ENCODE data around the gene RPL36. TPM values are rescaled to one million over a fixed set of nuclear protein-coding genes. Genes with fewer than 3 reads are reported as not detected.

The RPL36 gene
- 984 TPM for total RNA-seq
- 1,000 to 10,000 TPM; 1,952 to 2,703 (median 2,229) TPM for polyA plus RNA-seq

GRCh38 chr19:5690125-5690954 lies at the start of gene RPL36:
Gene RPL36, plus strand, starts transcription at chr19:5690295. Its CDS starts 213 bp downstream, at chr19:5690508.
- peaks cover 0 to 55% (median 16%) of the 10 kb centered on the region in 4 donors for H3K4me1 Mint-ChIP-seq
- peaks cover 36% of the 10 kb centered on the region for H3K4me1 ChIP-seq (ENCODE audit: control insufficient read depth, insufficient read depth, low read length, poor library complexity, severe bottlenecking)
- H3K36me3 ChIP-seq (ENCODE audit: control insufficient read depth, insufficient read depth, low read length): peaks cover 31% of the 10 kb centered on the region
- H3K27me3 ChIP-seq (ENCODE audit: control insufficient read depth, insufficient read depth, low read length): no peaks in the 10 kb centered on the region
- H3K9me3 ChIP-seq (ENCODE audit: control insufficient read depth in 2 of 2, low read length in 2 of 2): no peaks in the 10 kb centered on the region
- peak within 1 kb of the TSS; percentile 85 to 96 (median 94) for H3K4me3 Mint-ChIP-seq
- ATAC-seq (ENCODE audit: low read depth in 2 of 2) (peak; percentile 68 to 71), DNase-seq (peak; percentile 96 to 98 (median 97))
- peak within 1 kb of the TSS; percentile 91 for H3K27ac ChIP-seq (ENCODE audit: insufficient read depth, low read length, poor library complexity, severe bottlenecking)
- H3K9me3 Mint-ChIP-seq: peaks cover 0 to 2% (median 0%) of the 10 kb centered on the region in 7 donors
- H3K36me3 Mint-ChIP-seq: peaks cover 8% of the 10 kb centered on the region
- peak within 1 kb of the TSS; percentile 95 to 98 (median 97) for H3K27ac Mint-ChIP-seq
- H3K4me3 ChIP-seq (ENCODE audit: low read depth, low read length): peak within 1 kb of the TSS; percentile 65
- H3K27me3 Mint-ChIP-seq: peaks cover 10% of the 10 kb centered on the region

GRCh38 chr19:5641171-5641570 lies 48.9 kb upstream of the RPL36 start:
- H3K27me3 ChIP-seq (ENCODE audit: control insufficient read depth, insufficient read depth, low read length): no peaks in the 10 kb centered on the region
- DNase-seq (no peak), ATAC-seq (ENCODE audit: low read depth in 2 of 2) (no peak)
- no peaks in the 10 kb centered on the region for H3K4me1 ChIP-seq (ENCODE audit: control insufficient read depth, insufficient read depth, low read length, poor library complexity, severe bottlenecking)
- H3K27ac Mint-ChIP-seq: peak overlapping the region in 1 of 3 donors; percentile 89
- no peaks in the 10 kb centered on the region for H3K9me3 Mint-ChIP-seq
- H3K27ac ChIP-seq (ENCODE audit: insufficient read depth, low read length, poor library complexity, severe bottlenecking): no peak overlapping the region
- H3K9me3 ChIP-seq (ENCODE audit: control insufficient read depth in 2 of 2, low read length in 2 of 2): no peaks in the 10 kb centered on the region
- H3K4me3 ChIP-seq (ENCODE audit: low read depth, low read length): no peak overlapping the region
- peak overlapping the region in 1 of 4 donors; percentile 1 for H3K4me3 Mint-ChIP-seq
- H3K4me1 Mint-ChIP-seq: peaks cover 0 to 51% (median 36%) of the 10 kb centered on the region in 4 donors
- H3K36me3 ChIP-seq (ENCODE audit: control insufficient read depth, insufficient read depth, low read length): peaks cover 58% of the 10 kb centered on the region
- peaks cover 30% of the 10 kb centered on the region for H3K36me3 Mint-ChIP-seq
- H3K27me3 Mint-ChIP-seq: no peaks in the 10 kb centered on the region

GRCh38 chr19:5642204-5642603 lies 47.9 kb upstream of the RPL36 start:
- no peak overlapping the region for H3K4me3 ChIP-seq (ENCODE audit: low read depth, low read length)
- peaks cover 0 to 58% (median 39%) of the 10 kb centered on the region in 4 donors for H3K4me1 Mint-ChIP-seq
- H3K36me3 ChIP-seq (ENCODE audit: control insufficient read depth, insufficient read depth, low read length): peaks cover 65% of the 10 kb centered on the region
- DNase-seq (no peak), ATAC-seq (ENCODE audit: low read depth in 2 of 2) (no peak)
- H3K27me3 ChIP-seq (ENCODE audit: control insufficient read depth, insufficient read depth, low read length): no peaks in the 10 kb centered on the region
- H3K4me3 Mint-ChIP-seq: no peak overlapping the region
- H3K4me1 ChIP-seq (ENCODE audit: control insufficient read depth, insufficient read depth, low read length, poor library complexity, severe bottlenecking): no peaks in the 10 kb centered on the region
- no peak overlapping the region for H3K27ac Mint-ChIP-seq
- H3K9me3 ChIP-seq (ENCODE audit: control insufficient read depth in 2 of 2, low read length in 2 of 2): no peaks in the 10 kb centered on the region
- H3K9me3 Mint-ChIP-seq: no peaks in the 10 kb centered on the region
- H3K27ac ChIP-seq (ENCODE audit: insufficient read depth, low read length, poor library complexity, severe bottlenecking): no peak overlapping the region
- H3K36me3 Mint-ChIP-seq: peaks cover 40% of the 10 kb centered on the region
- H3K27me3 Mint-ChIP-seq: no peaks in the 10 kb centered on the region

- H3K4me3 Mint-ChIP-seq: no peak overlapping the region
- Histone ChIP-seq H3K36me3 (ENCODE audit: control insufficient read depth, insufficient read depth, low read length) (peaks cover 74% of the 10 kb centered on the region), H3K9me3 (ENCODE audit: control insufficient read depth in 2 of 2, low read length in 2 of 2) (no peaks in the 10 kb centered on the region), H3K27ac (ENCODE audit: insufficient read depth, low read length, poor library complexity, severe bottlenecking) (no peak overlapping the region), H3K27me3 (ENCODE audit: control insufficient read depth, insufficient read depth, low read length) (no peaks in the 10 kb centered on the region), H3K4me3 (ENCODE audit: low read depth, low read length) (no peak overlapping the region), H3K4me1 (ENCODE audit: control insufficient read depth, insufficient read depth, low read length, poor library complexity, severe bottlenecking) (no peaks in the 10 kb centered on the region)
- H3K27me3 Mint-ChIP-seq: no peaks in the 10 kb centered on the region
- no peaks in the 10 kb centered on the region for H3K9me3 Mint-ChIP-seq
- peaks cover 0 to 52% (median 34%) of the 10 kb centered on the region in 4 donors for H3K4me1 Mint-ChIP-seq
- DNase-seq (no peak), ATAC-seq (ENCODE audit: low read depth in 2 of 2) (no peak)
- peak overlapping the region in 1 of 3 donors; percentile 84 for H3K27ac Mint-ChIP-seq
- peaks cover 47% of the 10 kb centered on the region for H3K36me3 Mint-ChIP-seq
Observed at GRCh38 chr19:5643060-5643459, 47.0 kb upstream of the RPL36 start.

- H3K36me3 Mint-ChIP-seq: peaks cover 50% of the 10 kb centered on the region
- peaks cover 0 to 48% (median 34%) of the 10 kb centered on the region in 4 donors for H3K4me1 Mint-ChIP-seq
- H3K4me3 Mint-ChIP-seq: no peak overlapping the region
- DNase-seq (no peak), ATAC-seq (ENCODE audit: low read depth in 2 of 2) (no peak)
- peaks cover 77% of the 10 kb centered on the region for H3K36me3 ChIP-seq (ENCODE audit: control insufficient read depth, insufficient read depth, low read length)
- H3K4me1 ChIP-seq (ENCODE audit: control insufficient read depth, insufficient read depth, low read length, poor library complexity, severe bottlenecking): no peaks in the 10 kb centered on the region
- no peaks in the 10 kb centered on the region for H3K9me3 ChIP-seq (ENCODE audit: control insufficient read depth in 2 of 2, low read length in 2 of 2)
- no peaks in the 10 kb centered on the region for H3K27me3 Mint-ChIP-seq
- H3K9me3 Mint-ChIP-seq: no peaks in the 10 kb centered on the region
- no peaks in the 10 kb centered on the region for H3K27me3 ChIP-seq (ENCODE audit: control insufficient read depth, insufficient read depth, low read length)
- no peak overlapping the region for H3K4me3 ChIP-seq (ENCODE audit: low read depth, low read length)
- H3K27ac Mint-ChIP-seq: peak overlapping the region in 2 of 3 donors; percentile 84 to 87
- no peak overlapping the region for H3K27ac ChIP-seq (ENCODE audit: insufficient read depth, low read length, poor library complexity, severe bottlenecking)
Observed at GRCh38 chr19:5644037-5644436, 46.1 kb upstream of the RPL36 start.

GRCh38 chr19:5645409-5645808 lies 44.7 kb upstream of the RPL36 start:
- H3K4me3 ChIP-seq (ENCODE audit: low read depth, low read length): no peak overlapping the region
- H3K27me3 Mint-ChIP-seq: no peaks in the 10 kb centered on the region
- H3K9me3 ChIP-seq (ENCODE audit: control insufficient read depth in 2 of 2, low read length in 2 of 2): no peaks in the 10 kb centered on the region
- H3K27ac Mint-ChIP-seq: peak overlapping the region in 1 of 3 donors; percentile 32
- no peak for DNase-seq
- peaks cover 0 to 43% (median 29%) of the 10 kb centered on the region in 4 donors for H3K4me1 Mint-ChIP-seq
- no peak for ATAC-seq (ENCODE audit: low read depth in 2 of 2)
- no peaks in the 10 kb centered on the region for H3K4me1 ChIP-seq (ENCODE audit: control insufficient read depth, insufficient read depth, low read length, poor library complexity, severe bottlenecking)
- H3K27ac ChIP-seq (ENCODE audit: insufficient read depth, low read length, poor library complexity, severe bottlenecking): no peak overlapping the region
- no peak overlapping the region for H3K4me3 Mint-ChIP-seq
- no peaks in the 10 kb centered on the region for H3K27me3 ChIP-seq (ENCODE audit: control insufficient read depth, insufficient read depth, low read length)
- H3K36me3 ChIP-seq (ENCODE audit: control insufficient read depth, insufficient read depth, low read length): peaks cover 82% of the 10 kb centered on the region
- H3K36me3 Mint-ChIP-seq: peaks cover 54% of the 10 kb centered on the region
- H3K9me3 Mint-ChIP-seq: no peaks in the 10 kb centered on the region

- peaks cover 86% of the 10 kb centered on the region for H3K36me3 ChIP-seq (ENCODE audit: control insufficient read depth, insufficient read depth, low read length)
- no peaks in the 10 kb centered on the region for H3K27me3 ChIP-seq (ENCODE audit: control insufficient read depth, insufficient read depth, low read length)
- no peaks in the 10 kb centered on the region for H3K4me1 ChIP-seq (ENCODE audit: control insufficient read depth, insufficient read depth, low read length, poor library complexity, severe bottlenecking)
- H3K9me3 Mint-ChIP-seq: no peaks in the 10 kb centered on the region
- DNase-seq (no peak), ATAC-seq (ENCODE audit: low read depth in 2 of 2) (no peak)
- peak overlapping the region in 2 of 3 donors; percentile 59 to 75 for H3K27ac Mint-ChIP-seq
- H3K4me3 Mint-ChIP-seq: no peak overlapping the region
- H3K9me3 ChIP-seq (ENCODE audit: control insufficient read depth in 2 of 2, low read length in 2 of 2): no peaks in the 10 kb centered on the region
- peaks cover 56% of the 10 kb centered on the region for H3K36me3 Mint-ChIP-seq
- H3K27ac ChIP-seq (ENCODE audit: insufficient read depth, low read length, poor library complexity, severe bottlenecking): no peak overlapping the region
- H3K4me3 ChIP-seq (ENCODE audit: low read depth, low read length): no peak overlapping the region
- no peaks in the 10 kb centered on the region for H3K27me3 Mint-ChIP-seq
- peaks cover 0 to 36% (median 24%) of the 10 kb centered on the region in 4 donors for H3K4me1 Mint-ChIP-seq
Observed at GRCh38 chr19:5646703-5647102, 43.4 kb upstream of the RPL36 start.
